OCI-LY7 (cell line): ENCODE results near the gene LPA.
"Not testable (repeated sequence)": the region's sequence is repeated elsewhere in the genome, so short reads cannot be mapped to it uniquely, and the experiment has no call there.

Experiments used
- CTCF ChIP-seq: fragments of 200-600 bp; sonication (generic); conservative IDR thresholded peaks from 2 replicates; pipeline ENCODE4 v1.5.1; 2014; ENCODE audit warnings: mild to moderate bottlenecking, antibody characterized with exemption, low read length, moderate library complexity, mixed read lengths
- EZH2phosphoT487 ChIP-seq: fragments of 200-600 bp; sonication (generic); IDR thresholded peaks from 2 replicates; pipeline ENCODE4 v1.6.1; 2018; ENCODE audit warnings: low read depth, borderline replicate concordance, mild to moderate bottlenecking, mixed run types, antibody characterized with exemption, low read length, moderate library complexity, mixed read lengths

- not testable (repeated sequence) for TF ChIP-seq CTCF, EZH2phosphoT487
These were observed 12.3 kb upstream of the LPA start for GRCh38 chr6:160676418-160676817.
